Measurements from ENCODE around the gene CLEC4D. TPM values are rescaled to one million over a fixed set of nuclear protein-coding genes. Genes with fewer than 3 reads are reported as not detected.

CLEC4D gene
- total RNA-seq, 1 donor: not detected

- TF ChIP-seq CTCF (IDR thresholded peaks at IDR 0.05; ENCODE audit: extremely low read depth, low read depth, low read length): no peak
- Histone ChIP-seq H3K9me3 (ENCODE audit: low read depth, low read length) (no peaks in the 10 kb centered on the region), H2AFZ (ENCODE audit: low read length) (no peak overlapping the region), H3K27ac (ENCODE audit: low read depth, low read length) (no peak overlapping the region), H3K36me3 (ENCODE audit: insufficient read depth, low read length) (no peaks in the 10 kb centered on the region), H3K4me2 (ENCODE audit: insufficient read depth, low read length) (no peak overlapping the region), H3K4me3 (ENCODE audit: insufficient read depth, low read length) (no peak overlapping the region), H3K4me1 (ENCODE audit: insufficient read depth, low read length) (no peaks in the 10 kb centered on the region), H3K79me2 (ENCODE audit: insufficient read depth, low read length) (no peaks in the 10 kb centered on the region), H3K27me3 (ENCODE audit: insufficient read depth, low read length) (no peaks in the 10 kb centered on the region), H4K20me1 (ENCODE audit: insufficient read depth, low read length) (no peaks in the 10 kb centered on the region)
- no peak for DNase-seq (ENCODE audit: insufficient read length, low spot score, missing footprints)
Observed at GRCh38 chr12:8556531-8557097, 43.3 kb downstream of the CLEC4D start.

GRCh38 chr12:8559676-8560075 is 46.4 kb downstream of the CLEC4D start:
- H3K27ac ChIP-seq (ENCODE audit: low read depth, low read length): no peak overlapping the region
- H3K4me3 ChIP-seq (ENCODE audit: insufficient read depth, low read length): no peak overlapping the region
- no peaks in the 10 kb centered on the region for H4K20me1 ChIP-seq (ENCODE audit: insufficient read depth, low read length)
- no peaks in the 10 kb centered on the region for H3K36me3 ChIP-seq (ENCODE audit: insufficient read depth, low read length)
- H3K9me3 ChIP-seq (ENCODE audit: low read depth, low read length): no peaks in the 10 kb centered on the region
- H3K79me2 ChIP-seq (ENCODE audit: insufficient read depth, low read length): no peaks in the 10 kb centered on the region
- no peak for DNase-seq (ENCODE audit: insufficient read length, low spot score, missing footprints)
- H3K27me3 ChIP-seq (ENCODE audit: insufficient read depth, low read length): no peaks in the 10 kb centered on the region
- H3K4me2 ChIP-seq (ENCODE audit: insufficient read depth, low read length): no peak overlapping the region
- H2AFZ ChIP-seq (ENCODE audit: low read length): no peak overlapping the region
- no peaks in the 10 kb centered on the region for H3K4me1 ChIP-seq (ENCODE audit: insufficient read depth, low read length)
- TF ChIP-seq CTCF (IDR thresholded peaks at IDR 0.05; ENCODE audit: extremely low read depth, low read depth, low read length): no peak

GRCh38 chr12:8561011-8561410 is 47.7 kb downstream of the CLEC4D start:
- H3K4me2 ChIP-seq (ENCODE audit: insufficient read depth, low read length): no peak overlapping the region
- no peaks in the 10 kb centered on the region for H3K4me1 ChIP-seq (ENCODE audit: insufficient read depth, low read length)
- no peak overlapping the region for H3K27ac ChIP-seq (ENCODE audit: low read depth, low read length)
- no peak for DNase-seq (ENCODE audit: insufficient read length, low spot score, missing footprints)
- TF ChIP-seq CTCF (IDR thresholded peaks at IDR 0.05; ENCODE audit: extremely low read depth, low read depth, low read length): no peak
- no peaks in the 10 kb centered on the region for H4K20me1 ChIP-seq (ENCODE audit: insufficient read depth, low read length)
- H3K4me3 ChIP-seq (ENCODE audit: insufficient read depth, low read length): no peak overlapping the region
- H2AFZ ChIP-seq (ENCODE audit: low read length): no peak overlapping the region
- H3K27me3 ChIP-seq (ENCODE audit: insufficient read depth, low read length): no peaks in the 10 kb centered on the region
- H3K79me2 ChIP-seq (ENCODE audit: insufficient read depth, low read length): no peaks in the 10 kb centered on the region
- no peaks in the 10 kb centered on the region for H3K36me3 ChIP-seq (ENCODE audit: insufficient read depth, low read length)
- no peaks in the 10 kb centered on the region for H3K9me3 ChIP-seq (ENCODE audit: low read depth, low read length)

GRCh38 chr12:8562310-8562709 is 49.0 kb downstream of the CLEC4D start:
- no peaks in the 10 kb centered on the region for H3K4me1 ChIP-seq (ENCODE audit: insufficient read depth, low read length)
- H2AFZ ChIP-seq (ENCODE audit: low read length): no peak overlapping the region

More at GRCh38 chr12:8562310-8562709, 49.0 kb downstream of the CLEC4D start:
- H3K9me3 ChIP-seq (ENCODE audit: low read depth, low read length): no peaks in the 10 kb centered on the region
- TF ChIP-seq CTCF (IDR thresholded peaks at IDR 0.05; ENCODE audit: extremely low read depth, low read depth, low read length): no peak
- no peak overlapping the region for H3K4me3 ChIP-seq (ENCODE audit: insufficient read depth, low read length)
- no peaks in the 10 kb centered on the region for H3K27me3 ChIP-seq (ENCODE audit: insufficient read depth, low read length)
- H4K20me1 ChIP-seq (ENCODE audit: insufficient read depth, low read length): no peaks in the 10 kb centered on the region
- no peak overlapping the region for H3K4me2 ChIP-seq (ENCODE audit: insufficient read depth, low read length)
- H3K36me3 ChIP-seq (ENCODE audit: insufficient read depth, low read length): no peaks in the 10 kb centered on the region
- no peak for DNase-seq (ENCODE audit: insufficient read length, low spot score, missing footprints)
- H3K79me2 ChIP-seq (ENCODE audit: insufficient read depth, low read length): no peaks in the 10 kb centered on the region
- H3K27ac ChIP-seq (ENCODE audit: low read depth, low read length): no peak overlapping the region
